GM12865 (cell line): Measurements from ENCODE around the gene SRSF6.

ENCODE experiments used
- DNase-seq: peaks from one replicate; pipeline ENCODE4 v3.0.0; 2010; ENCODE audit warnings: low read depth
- H3K4me3 ChIP-seq: 2 replicates; pipeline ENCODE4 v1.5.1; 2011; ENCODE audit warnings: mild to moderate bottlenecking, low read depth, low read length, control low read depth
- TF ChIP-seq, protein P1 (sequence below): IDR thresholded peaks from 2 replicates; pipeline ENCODE4 v1.5.1; 2011; ENCODE audit warnings: low read length, control low read depth, low read depth, inconsistent platforms; ENCODE audit not compliant: insufficient read depth; ENCODE audit errors: missing control alignments

SRSF6 gene

GRCh38 chr20:43426172-43426571 lies 31.5 kb upstream of the SRSF6 start:
- no peak overlapping the region for H3K4me3 ChIP-seq
- TF ChIP-seq, protein P1, sequence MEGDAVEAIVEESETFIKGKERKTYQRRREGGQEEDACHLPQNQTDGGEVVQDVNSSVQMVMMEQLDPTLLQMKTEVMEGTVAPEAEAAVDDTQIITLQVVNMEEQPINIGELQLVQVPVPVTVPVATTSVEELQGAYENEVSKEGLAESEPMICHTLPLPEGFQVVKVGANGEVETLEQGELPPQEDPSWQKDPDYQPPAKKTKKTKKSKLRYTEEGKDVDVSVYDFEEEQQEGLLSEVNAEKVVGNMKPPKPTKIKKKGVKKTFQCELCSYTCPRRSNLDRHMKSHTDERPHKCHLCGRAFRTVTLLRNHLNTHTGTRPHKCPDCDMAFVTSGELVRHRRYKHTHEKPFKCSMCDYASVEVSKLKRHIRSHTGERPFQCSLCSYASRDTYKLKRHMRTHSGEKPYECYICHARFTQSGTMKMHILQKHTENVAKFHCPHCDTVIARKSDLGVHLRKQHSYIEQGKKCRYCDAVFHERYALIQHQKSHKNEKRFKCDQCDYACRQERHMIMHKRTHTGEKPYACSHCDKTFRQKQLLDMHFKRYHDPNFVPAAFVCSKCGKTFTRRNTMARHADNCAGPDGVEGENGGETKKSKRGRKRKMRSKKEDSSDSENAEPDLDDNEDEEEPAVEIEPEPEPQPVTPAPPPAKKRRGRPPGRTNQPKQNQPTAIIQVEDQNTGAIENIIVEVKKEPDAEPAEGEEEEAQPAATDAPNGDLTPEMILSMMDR: no peak
- DNase-seq: no peak

- DNase-seq: no peak
- TF ChIP-seq, protein P1: no peak
- H3K4me3 ChIP-seq: no peak overlapping the region
Observed at GRCh38 chr20:43430265-43431133, 27.2 kb upstream of the SRSF6 start.

DNA sequence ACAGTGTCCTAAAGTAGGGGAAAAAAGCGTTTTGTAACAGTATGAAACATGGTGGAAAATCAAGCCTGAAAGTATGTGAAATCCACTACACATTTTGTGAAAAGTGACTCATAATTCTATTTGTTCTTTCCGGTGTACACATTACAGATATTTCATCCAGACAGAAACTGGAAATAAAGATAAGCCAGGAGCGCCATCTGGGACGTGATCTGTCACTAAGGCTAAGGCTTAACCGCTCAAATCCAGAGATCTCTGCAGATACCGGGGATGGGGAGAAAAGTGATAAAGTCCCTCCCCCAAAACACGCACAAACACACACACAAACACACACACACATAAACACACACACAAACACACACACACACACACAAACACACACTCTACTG lies 26.6 kb upstream of the SRSF6 start:
- no peak overlapping the region for H3K4me3 ChIP-seq
- DNase-seq: no peak
- TF ChIP-seq, protein P1: no peak

DNA sequence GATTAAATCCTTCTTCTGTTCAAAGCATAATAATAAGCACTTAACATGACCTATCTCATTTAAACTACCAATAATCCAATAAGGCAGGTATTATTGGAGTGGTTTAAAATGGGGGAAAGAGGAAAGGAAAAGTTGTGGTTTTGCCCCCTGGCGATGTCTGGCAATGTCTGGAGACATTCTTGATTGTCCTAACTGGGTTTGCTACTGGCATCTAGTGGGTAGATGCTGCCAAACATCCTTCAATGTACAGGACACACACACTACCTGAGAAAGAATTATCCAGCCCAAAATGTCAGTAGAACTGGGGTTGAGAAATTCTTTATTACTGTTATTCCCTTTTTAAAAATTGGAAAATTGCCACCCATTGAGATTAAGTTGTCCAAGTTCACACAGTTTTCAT lies 25.2 kb upstream of the SRSF6 start:
- H3K4me3 ChIP-seq: no peak overlapping the region
- DNase-seq: no peak
- TF ChIP-seq, protein P1: no peak

DNA sequence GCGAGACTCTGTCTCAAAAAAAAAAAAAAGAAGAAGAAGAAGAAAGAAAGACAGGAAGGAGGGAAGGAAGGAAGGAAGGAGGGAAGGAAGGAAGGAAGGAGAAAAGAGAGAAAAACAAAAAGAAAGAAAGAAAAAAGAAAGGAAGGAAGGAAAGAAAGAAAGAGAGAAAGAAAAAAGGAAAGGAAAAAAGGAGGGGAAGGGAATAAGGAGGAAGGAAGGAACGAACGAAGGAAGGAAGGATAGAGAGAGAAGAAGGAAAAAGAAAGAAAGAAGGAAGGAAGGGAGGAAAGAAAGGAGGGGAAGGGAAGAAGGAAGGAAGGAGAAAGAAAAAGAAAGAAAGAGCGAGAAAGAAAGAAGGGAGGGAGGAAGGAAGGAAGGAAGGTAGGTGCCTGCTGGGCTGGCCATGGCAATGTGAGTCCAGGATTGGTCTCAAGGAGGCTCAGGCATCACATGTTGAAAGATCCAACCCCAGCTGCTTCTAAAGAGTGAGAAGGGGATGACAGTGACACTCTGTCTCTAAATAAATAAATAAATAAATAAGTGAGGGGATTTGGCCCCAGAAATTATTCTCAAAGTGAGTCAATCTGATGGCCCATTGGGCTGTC lies 24.3 kb upstream of the SRSF6 start:
- TF ChIP-seq, protein P1: no peak
- H3K4me3 ChIP-seq: no peak overlapping the region
- no peak for DNase-seq

- no peak for DNase-seq
- TF ChIP-seq, protein P1: no peak
- H3K4me3 ChIP-seq: no peak overlapping the region
Observed at GRCh38 chr20:43434565-43434964, 23.1 kb upstream of the SRSF6 start.
